IgD-negative memory B cell (primary cell): Measurements from ENCODE around the gene PPP2R3A. TPM values are rescaled to one million over a fixed set of nuclear protein-coding genes. Genes with fewer than 3 reads are reported as not detected.
"Not testable (repeated sequence)": the region's sequence is repeated elsewhere in the genome, so short reads cannot be mapped to it uniquely, and the experiment has no call there.

Source experiments
- H3K27ac Mint-ChIP-seq, 3 donors: one replicate each; pipeline ENCODE4 v1.8.0; 2020 to 2022; ENCODE audit warnings: mild to moderate bottlenecking in 3 of 3, mixed read lengths in 3 of 3, moderate library complexity in 1 of 3
- H3K27me3 Mint-ChIP-seq: one replicate; pipeline ENCODE4 v1.8.0; 2021; ENCODE audit warnings: mixed read lengths
- H3K36me3 Mint-ChIP-seq: one replicate; pipeline ENCODE4 v1.8.0; 2020; ENCODE audit warnings: mild to moderate bottlenecking, mixed read lengths
- H3K4me1 Mint-ChIP-seq, 3 donors: one replicate each; pipeline ENCODE4 v1.8.0; 2020 to 2022; ENCODE audit warnings: mixed read lengths in 3 of 3, mild to moderate bottlenecking in 1 of 3
- H3K4me3 Mint-ChIP-seq, 4 donors: one replicate each; pipeline ENCODE4 v1.8.0; 2020 to 2022; ENCODE audit warnings: mild to moderate bottlenecking in 4 of 4, mixed read lengths in 4 of 4, moderate library complexity in 3 of 4
- H3K9me3 Mint-ChIP-seq, 3 donors: one replicate each; pipeline ENCODE4 v1.8.0; 2020 to 2021; ENCODE audit warnings: mixed read lengths in 3 of 3, mild to moderate bottlenecking in 1 of 3
- polyA plus RNA-seq: library from polyadenylated mRNA; unstranded; fragments of 300-500 nt; fragmentation: Illumina TruSeq; gene quantifications from one replicate; pipeline ENCODE4 v1.2.3, GENCODE V29; 2021

The PPP2R3A gene
- polyA plus RNA-seq, 1 donor from 2014 or later = 0.06 TPM

- H3K4me3 Mint-ChIP-seq = no peak overlapping the region
- H3K36me3 Mint-ChIP-seq = no peaks in the 10 kb centered on the region
- peaks cover under 1% of the 10 kb centered on the region for H3K27me3 Mint-ChIP-seq
- H3K9me3 Mint-ChIP-seq = no peaks in the 10 kb centered on the region
- peaks cover 0 to 5% (median 0%) of the 10 kb centered on the region in 3 donors for H3K4me1 Mint-ChIP-seq
- H3K27ac Mint-ChIP-seq = no peak overlapping the region
Measured at GRCh38 chr3:136075218-136075808, 109.8 kb downstream of the PPP2R3A start.

- H3K4me3 Mint-ChIP-seq = no peak overlapping the region
- H3K4me1 Mint-ChIP-seq = peaks cover 0 to 5% (median 0%) of the 10 kb centered on the region in 3 donors
- no peaks in the 10 kb centered on the region for H3K36me3 Mint-ChIP-seq
- no peaks in the 10 kb centered on the region for H3K27me3 Mint-ChIP-seq
- no peak overlapping the region for H3K27ac Mint-ChIP-seq
- no peaks in the 10 kb centered on the region for H3K9me3 Mint-ChIP-seq
Measured at GRCh38 chr3:136075811-136076210, 110.3 kb downstream of the PPP2R3A start.

GRCh38 chr3:136078421-136079364 lies 113.2 kb downstream of the PPP2R3A start:
- H3K4me3 Mint-ChIP-seq = no peak overlapping the region
- peaks cover 0 to 3% (median 0%) of the 10 kb centered on the region in 3 donors for H3K9me3 Mint-ChIP-seq
- no peaks in the 10 kb centered on the region for H3K27me3 Mint-ChIP-seq
- H3K36me3 Mint-ChIP-seq = no peaks in the 10 kb centered on the region
- H3K27ac Mint-ChIP-seq = peak overlapping the region in 1 of 3 donors; percentile 8
- H3K4me1 Mint-ChIP-seq = peaks cover 0 to 5% (median 0%) of the 10 kb centered on the region in 3 donors

GRCh38 chr3:136083641-136084382 lies 118.3 kb downstream of the PPP2R3A start:
- not testable (repeated sequence) for H3K9me3 Mint-ChIP-seq, H3K36me3 Mint-ChIP-seq, H3K27ac Mint-ChIP-seq, H3K27me3 Mint-ChIP-seq, H3K4me3 Mint-ChIP-seq, H3K4me1 Mint-ChIP-seq

- not testable (repeated sequence) for H3K36me3 Mint-ChIP-seq, H3K27me3 Mint-ChIP-seq, H3K9me3 Mint-ChIP-seq, H3K4me3 Mint-ChIP-seq, H3K4me1 Mint-ChIP-seq, H3K27ac Mint-ChIP-seq
Measured at GRCh38 chr3:136085067-136085466, 119.5 kb downstream of the PPP2R3A start.

DNA sequence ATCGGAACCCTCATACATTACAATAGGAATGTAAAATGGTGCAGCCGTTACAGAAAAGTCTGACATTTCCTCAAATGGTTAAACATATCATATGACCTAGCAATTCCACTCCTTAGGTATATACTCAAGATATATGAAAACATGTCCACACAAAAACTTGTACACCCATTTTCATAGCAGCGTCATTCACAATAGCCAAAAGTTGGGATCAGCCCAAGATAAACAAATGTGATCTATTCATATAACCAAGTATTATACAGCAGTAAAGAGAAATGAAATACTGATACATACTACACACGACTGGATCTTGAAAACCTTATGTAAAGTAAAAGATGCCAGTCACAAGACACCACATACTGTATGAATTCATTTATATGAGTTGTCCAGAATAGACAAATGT lies 128.2 kb downstream of the PPP2R3A start:
- no peak overlapping the region for H3K4me3 Mint-ChIP-seq
- H3K4me1 Mint-ChIP-seq = no peaks in the 10 kb centered on the region
- no peaks in the 10 kb centered on the region for H3K9me3 Mint-ChIP-seq
- peaks cover 4% of the 10 kb centered on the region for H3K27me3 Mint-ChIP-seq
- H3K36me3 Mint-ChIP-seq = no peaks in the 10 kb centered on the region
- H3K27ac Mint-ChIP-seq = no peak overlapping the region

- Mint-ChIP-seq H3K9me3 (no peaks in the 10 kb centered on the region), H3K27me3 (peaks cover 2% of the 10 kb centered on the region), H3K4me3 (no peak overlapping the region), H3K36me3 (no peaks in the 10 kb centered on the region), H3K27ac (no peak overlapping the region), H3K4me1 (peaks cover 5 to 22% (median 11%) of the 10 kb centered on the region in 3 donors)
Measured at GRCh38 chr3:136105044-136105443, 139.5 kb downstream of the PPP2R3A start.

- H3K36me3 Mint-ChIP-seq = no peaks in the 10 kb centered on the region
- no peaks in the 10 kb centered on the region for H3K9me3 Mint-ChIP-seq
Measured at GRCh38 chr3:136106101-136106500, 140.6 kb downstream of the PPP2R3A start.

GRCh38 chr3:136109499-136109898 lies 144.0 kb downstream of the PPP2R3A start:
- no peak overlapping the region for H3K27ac Mint-ChIP-seq
- H3K27me3 Mint-ChIP-seq = peaks cover 9% of the 10 kb centered on the region
- peaks cover 7 to 22% (median 11%) of the 10 kb centered on the region in 3 donors for H3K4me1 Mint-ChIP-seq
- H3K4me3 Mint-ChIP-seq = peak overlapping the region in 1 of 4 donors; percentile 14
- no peaks in the 10 kb centered on the region for H3K9me3 Mint-ChIP-seq
- H3K36me3 Mint-ChIP-seq = peaks cover 2% of the 10 kb centered on the region

More at GRCh38 chr3:136106101-136106500, 140.6 kb downstream of the PPP2R3A start:
- Mint-ChIP-seq H3K27ac (no peak overlapping the region), H3K4me1 (peaks cover 5 to 22% (median 11%) of the 10 kb centered on the region in 3 donors), H3K27me3 (peaks cover 3% of the 10 kb centered on the region), H3K4me3 (no peak overlapping the region)

GRCh38 chr3:136110481-136110880 lies 145.0 kb downstream of the PPP2R3A start:
- peaks cover 2% of the 10 kb centered on the region for H3K36me3 Mint-ChIP-seq
- no peak overlapping the region for H3K4me3 Mint-ChIP-seq
- H3K27me3 Mint-ChIP-seq = peaks cover 10% of the 10 kb centered on the region
- no peak overlapping the region for H3K27ac Mint-ChIP-seq
- peaks cover 7 to 18% (median 9%) of the 10 kb centered on the region in 3 donors for H3K4me1 Mint-ChIP-seq
- H3K9me3 Mint-ChIP-seq = no peaks in the 10 kb centered on the region

- Mint-ChIP-seq H3K4me3 (peak overlapping the region in 1 of 4 donors; percentile 28), H3K27me3 (peaks cover 20% of the 10 kb centered on the region), H3K27ac (no peak overlapping the region), H3K4me1 (peaks cover 2 to 6% (median 4%) of the 10 kb centered on the region in 3 donors), H3K9me3 (peaks cover 0 to 4% (median 0%) of the 10 kb centered on the region in 3 donors), H3K36me3 (peaks cover 2% of the 10 kb centered on the region)
Measured at GRCh38 chr3:136114421-136114820, 148.9 kb downstream of the PPP2R3A start.

- H3K36me3 Mint-ChIP-seq, H3K27ac Mint-ChIP-seq, H3K9me3 Mint-ChIP-seq, H3K4me1 Mint-ChIP-seq, H3K4me3 Mint-ChIP-seq: not testable (repeated sequence)
- peaks cover 14% of the 10 kb centered on the region for H3K27me3 Mint-ChIP-seq
Measured at GRCh38 chr3:136119332-136119731, 153.8 kb downstream of the PPP2R3A start.

- H3K4me1 Mint-ChIP-seq = not testable (repeated sequence)
Measured at GRCh38 chr3:136119783-136120182, 154.3 kb downstream of the PPP2R3A start.

GRCh38 chr3:136120373-136121348 lies 155.1 kb downstream of the PPP2R3A start:
- Mint-ChIP-seq H3K9me3 (peaks cover 0 to 8% (median 7%) of the 10 kb centered on the region in 3 donors), H3K27me3 (peaks cover 10% of the 10 kb centered on the region), H3K36me3 (no peaks in the 10 kb centered on the region), H3K4me3 (no peak overlapping the region), H3K27ac (no peak overlapping the region), H3K4me1 (peaks cover 1 to 5% (median 5%) of the 10 kb centered on the region in 3 donors)

More at GRCh38 chr3:136119783-136120182, 154.3 kb downstream of the PPP2R3A start:
- not testable (repeated sequence) for H3K9me3 Mint-ChIP-seq, H3K4me3 Mint-ChIP-seq, H3K27ac Mint-ChIP-seq, H3K36me3 Mint-ChIP-seq
- peaks cover 13% of the 10 kb centered on the region for H3K27me3 Mint-ChIP-seq
